Activated CD4-positive, alpha-beta T cell treated with anti-CD3 and anti-CD28 coated beads, Interleukin-2, Interleukin-4, amounts not matched to agents 100 ng/mL and 50 ng/mL, durations not matched to agents 16 hours and 8 hours (primary cell): ENCODE measurements around the gene SUPT5H.

Source experiments
- DNase-seq: peaks from one replicate; pipeline ENCODE4 v3.0.0-alpha.2; 2020; ENCODE audit warnings: low spot score

SUPT5H gene

DNA sequence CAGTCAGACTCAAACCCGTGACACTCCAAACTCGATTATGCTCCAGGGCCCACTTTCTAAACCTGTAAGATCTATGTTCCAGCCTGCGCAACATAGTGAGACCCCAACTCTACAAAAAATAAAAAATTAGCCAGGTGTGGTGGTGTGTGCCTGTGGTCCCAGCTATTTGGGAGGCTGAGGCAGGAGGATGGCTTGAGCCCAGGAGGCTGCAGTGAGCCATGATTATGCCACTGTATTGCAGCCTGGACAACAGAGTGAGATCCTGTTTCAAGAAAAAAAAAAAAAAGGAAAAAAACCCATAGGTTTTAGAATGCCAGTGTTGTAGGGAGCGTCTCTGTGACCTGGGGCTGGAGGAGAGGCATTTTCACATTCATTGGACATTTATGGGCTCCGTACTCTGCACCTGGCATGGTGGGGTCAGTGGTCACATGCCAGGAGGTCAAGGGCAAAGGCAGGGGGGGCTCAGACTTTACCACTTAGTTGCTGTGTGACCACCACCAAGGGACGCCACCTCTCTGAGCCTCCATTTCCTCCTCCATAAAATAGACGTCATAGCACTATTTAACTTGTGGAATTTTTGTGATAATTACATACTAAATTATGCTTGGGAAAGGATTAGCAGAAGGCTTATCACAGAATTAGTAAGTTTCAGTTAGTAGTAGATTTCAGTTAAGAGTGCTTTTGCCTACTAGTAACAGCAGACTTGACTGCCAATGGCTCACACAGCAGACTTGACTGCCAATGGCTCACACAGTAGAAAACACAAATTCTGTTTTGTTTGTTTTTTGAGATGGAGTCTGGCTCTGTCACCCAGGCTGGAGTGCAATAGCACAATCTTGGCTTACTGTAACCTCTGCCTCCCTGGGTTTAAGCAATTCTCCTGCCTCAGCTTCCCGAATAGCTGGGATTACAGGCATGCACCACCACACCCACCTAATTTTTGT lies 75.4 kb downstream of the SUPT5H start:
- no peak for DNase-seq

DNA sequence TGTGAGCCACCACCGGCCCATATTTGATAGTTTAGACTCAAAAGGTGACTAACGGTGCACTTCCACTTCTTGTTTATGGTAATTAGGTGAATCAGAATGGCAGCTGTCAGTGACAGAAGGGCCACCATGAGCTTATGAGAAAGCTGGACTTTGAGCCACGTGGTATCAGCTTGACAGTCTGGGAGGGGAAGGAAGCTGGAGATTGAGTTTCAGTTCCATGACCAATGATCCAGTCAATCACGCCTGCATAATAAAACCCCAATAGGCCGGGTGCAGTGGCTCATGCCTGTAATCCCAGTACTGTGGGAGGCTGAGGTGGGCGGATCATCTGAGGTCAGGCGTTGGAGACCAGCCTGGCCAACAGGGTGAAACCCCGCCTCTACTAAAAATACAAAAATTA lies 79.1 kb downstream of the SUPT5H start:
- no peak for DNase-seq

DNA sequence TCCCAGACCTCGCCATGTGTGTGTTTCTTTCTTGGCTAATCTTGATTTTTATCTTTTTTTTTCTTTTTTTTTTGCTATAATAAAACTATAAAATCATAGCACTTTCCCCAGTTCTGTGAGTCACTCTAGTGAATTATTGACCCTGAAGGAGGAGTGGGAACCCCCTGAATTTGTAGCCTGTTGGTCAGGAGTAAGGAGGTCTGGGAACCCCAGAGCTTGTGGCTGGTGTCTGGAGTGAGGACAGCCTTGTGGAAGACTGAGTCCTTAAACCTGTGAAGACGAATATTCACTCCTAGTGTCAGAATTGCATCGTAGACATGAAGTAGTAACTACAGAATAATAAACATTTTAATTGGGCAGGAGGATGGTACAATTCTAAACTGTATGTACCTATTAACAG lies 79.8 kb downstream of the SUPT5H start:
- DNase-seq, result no peak
